Esophagus squamous epithelium (tissue), 5 donors: ENCODE measurements around the gene NUDT15. TPM values are rescaled to one million over a fixed set of nuclear protein-coding genes. Genes with fewer than 3 reads are reported as not detected.

Experiments used
- DNase-seq: peaks from one replicate; lab custom pipeline; 2025; lab: John Stamatoyannopoulos, UW
- H3K27ac ChIP-seq, 4 donors: fragments of 200-600 bp; sonication (generic); one replicate each; pipeline ENCODE4 v1.5.1; 2016 to 2019; ENCODE audit warnings: mild to moderate bottlenecking in 1 of 4
- H3K27me3 ChIP-seq, 4 donors: fragments of 200-600 bp; sonication (generic); 1 replicate in 3 of 4; 2 replicates in 1 of 4; pipeline versions ENCODE4 v1.5.1 to v1.6.0; 2017 to 2021; ENCODE audit warnings: antibody characterized with exemption in 1 of 4
- H3K36me3 ChIP-seq, 3 donors: fragments of 200-600 bp; sonication (generic); one replicate each; pipeline ENCODE4 v1.5.1; 2016 to 2019
- H3K4me1 ChIP-seq, 3 donors: fragments of 200-600 bp; sonication (generic); one replicate each; pipeline ENCODE4 v1.5.1; 2017 to 2019
- H3K4me3 ChIP-seq, 4 donors: fragments of 200-600 bp; sonication (generic); 1 replicate in 3 of 4; 2 replicates in 1 of 4; pipeline ENCODE4 v1.5.1; 2016 to 2019; ENCODE audit warnings: mild to moderate bottlenecking in 2 of 4, moderate library complexity in 1 of 4
- H3K9me3 ChIP-seq, 3 donors: fragments of 200-600 bp; sonication (generic); one replicate each; pipeline ENCODE4 v1.5.1; 2016 to 2019
- CTCF ChIP-seq, 6 experiments: fragments of 450-650 bp in 4 of 6; fragments of 200-600 bp in 2 of 6; sonication (generic) in 2 of 6; IDR thresholded peaks; one replicate each; pipeline ENCODE4 v1.5.1; 2016 to 2019; ENCODE audit warnings: antibody characterized with exemption in 6 of 6, mild to moderate bottlenecking in 4 of 6, moderate library complexity in 4 of 6
- POLR2A ChIP-seq, 4 donors: fragments of 450-650 bp; IDR thresholded peaks; one replicate each; pipeline ENCODE4 v1.6.1; 2017; ENCODE audit warnings: antibody characterized with exemption in 4 of 4, mild to moderate bottlenecking in 4 of 4, moderate library complexity in 3 of 4
- WGBS, 2 donors: methylation state at CpG; one replicate each; pipeline ENCODE4 v1.1.5; 2018; 5-methylcytosine and 5-hydroxymethylcytosine counted together
- intact Hi-C: fragments of 100-400 bp; cut with DNase I; formaldehyde crosslinking; loops from one replicate; pipeline ENCODE4 v1.15.0; 2022
- total RNA-seq, 4 donors: library from RNA; depleted of rRNA; stranded (reverse); fragments of >200 nt; gene quantifications; one replicate each; pipeline ENCODE4 v1.1.0, GENCODE V29; 2016
- donor health status: DM: yes; HTN: yes; CAD: no.

Gene NUDT15
- total RNA-seq, 4 donors from 2014 or later = 7.2 to 31.9 (median 18.5) TPM

GRCh38 chr13:48038761-48039160 is 1.2 kb downstream of the NUDT15 start:
- Histone ChIP-seq H3K4me1 (peaks cover 0 to 36% (median 14%) of the 10 kb centered on the region in 3 donors), H3K27me3 (no peaks in the 10 kb centered on the region), H3K4me3 (peak overlapping the region in 1 of 4 donors; percentile 84), H3K27ac (peak overlapping the region in 2 of 4 donors; percentile 95 to 98), H3K36me3 (peaks cover 0 to 22% (median 0%) of the 10 kb centered on the region in 3 donors), H3K9me3 (no peaks in the 10 kb centered on the region)
- TF ChIP-seq CTCF (IDR thresholded peaks at IDR 0.05) (no peak), POLR2A (IDR thresholded peaks at IDR 0.05) (no peak)
- no peak for DNase-seq
- intact Hi-C loops = no loop called here
- 100% methylated on average over 1 of the region's 1 CpG for WGBS, 2 donors

DNA sequence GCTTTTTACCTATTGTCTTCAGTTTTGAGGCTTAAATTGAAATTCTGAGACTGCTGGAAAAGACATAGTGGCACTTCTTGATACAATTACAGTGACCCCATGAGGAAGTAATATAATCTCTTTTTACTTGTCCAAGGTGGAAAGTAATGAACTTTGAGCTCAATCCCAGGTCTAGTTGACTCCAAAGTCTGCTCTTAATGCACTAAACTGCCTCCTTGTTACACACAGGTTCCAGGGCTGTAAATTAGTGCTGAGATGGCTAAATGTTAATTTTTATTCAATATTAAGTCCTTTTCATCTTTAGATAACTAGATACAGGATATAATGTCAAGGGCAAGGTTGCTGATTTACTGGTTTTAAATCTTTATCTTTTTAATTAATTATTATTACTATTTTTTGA is 2.5 kb downstream of the NUDT15 start:
- Histone ChIP-seq H3K27ac (no peak overlapping the region), H3K27me3 (no peaks in the 10 kb centered on the region), H3K9me3 (no peaks in the 10 kb centered on the region), H3K4me1 (peaks cover 0 to 36% (median 14%) of the 10 kb centered on the region in 3 donors), H3K36me3 (peaks cover 0 to 19% (median 0%) of the 10 kb centered on the region in 3 donors), H3K4me3 (no peak overlapping the region)
- TF ChIP-seq CTCF (IDR thresholded peaks at IDR 0.05) (no peak), POLR2A (IDR thresholded peaks at IDR 0.05) (no peak)
- intact Hi-C loops = no loop called here
- DNase-seq = no peak

- Histone ChIP-seq H3K27me3 (no peaks in the 10 kb centered on the region), H3K4me1 (peaks cover 0 to 27% (median 14%) of the 10 kb centered on the region in 3 donors), H3K27ac (no peak overlapping the region), H3K4me3 (no peak overlapping the region), H3K36me3 (peaks cover 0 to 21% (median 0%) of the 10 kb centered on the region in 3 donors), H3K9me3 (no peaks in the 10 kb centered on the region)
- no peak for DNase-seq
- TF ChIP-seq POLR2A (IDR thresholded peaks at IDR 0.05) (no peak), CTCF (IDR thresholded peaks at IDR 0.05) (no peak)
- 93% methylated on average over 1 of the region's 1 CpG for WGBS, 2 donors
- intact Hi-C loops = no loop called here
Observed at GRCh38 chr13:48040896-48041295, 3.4 kb downstream of the NUDT15 start.

- Histone ChIP-seq H3K4me1 (peaks cover 0 to 12% (median 5%) of the 10 kb centered on the region in 3 donors), H3K27me3 (no peaks in the 10 kb centered on the region), H3K27ac (no peak overlapping the region), H3K9me3 (no peaks in the 10 kb centered on the region), H3K4me3 (no peak overlapping the region), H3K36me3 (peaks cover 0 to 40% (median 0%) of the 10 kb centered on the region in 3 donors)
- intact Hi-C loops = no loop called here
- no peak for DNase-seq
- 75 to 100% methylated on average over 1 to 2 of the region's 2 CpGs for WGBS, 2 donors
- TF ChIP-seq POLR2A (IDR thresholded peaks at IDR 0.05) = no peak
- TF ChIP-seq CTCF (IDR thresholded peaks at IDR 0.05) = no peak
Observed at GRCh38 chr13:48042894-48043293, 5.4 kb downstream of the NUDT15 start.

GRCh38 chr13:48043789-48044503 is 6.4 kb downstream of the NUDT15 start:
- Histone ChIP-seq H3K9me3 (no peaks in the 10 kb centered on the region), H3K36me3 (peaks cover 0 to 50% (median 0%) of the 10 kb centered on the region in 3 donors), H3K27ac (no peak overlapping the region), H3K4me1 (peaks cover 0 to 3% (median 0%) of the 10 kb centered on the region in 3 donors), H3K4me3 (no peak overlapping the region), H3K27me3 (no peaks in the 10 kb centered on the region)
- no peak for TF ChIP-seq CTCF (IDR thresholded peaks at IDR 0.05)
- no peak for TF ChIP-seq POLR2A (IDR thresholded peaks at IDR 0.05)
- intact Hi-C loops = no loop called here
- no peak for DNase-seq
